Measurements from ENCODE around the gene FLT1.
A peak's percentile ranks its signal among the peaks of the same experiment; 100 is the strongest.

The FLT1 gene

DNA sequence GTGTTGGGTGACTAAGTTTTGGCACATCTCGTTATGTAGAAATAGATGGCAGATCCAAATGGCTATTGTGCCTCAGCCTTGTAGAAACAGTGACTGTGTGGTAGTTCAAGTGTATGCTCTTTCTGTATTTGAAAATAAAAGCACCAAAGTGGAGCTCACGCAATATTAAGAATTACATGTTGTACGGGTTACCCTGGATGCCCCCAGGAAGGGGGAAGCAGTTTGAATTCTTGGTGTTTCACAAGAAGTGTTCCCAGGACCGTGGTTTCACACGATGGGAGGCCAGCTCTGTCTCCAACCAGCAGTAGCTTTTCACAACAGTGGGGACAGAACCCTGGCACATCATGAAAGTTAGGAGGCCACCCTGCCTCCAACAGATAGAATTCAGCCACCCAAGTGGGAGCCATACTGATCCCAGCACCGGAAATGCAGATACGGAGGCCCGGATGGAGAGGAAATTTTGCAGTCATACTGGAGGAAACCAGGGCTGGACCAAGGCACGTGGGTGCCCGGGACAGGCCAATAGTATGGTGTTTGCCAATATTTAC is 8.9 kb downstream of the FLT1 start:
- no peak for DNase-seq

DNA sequence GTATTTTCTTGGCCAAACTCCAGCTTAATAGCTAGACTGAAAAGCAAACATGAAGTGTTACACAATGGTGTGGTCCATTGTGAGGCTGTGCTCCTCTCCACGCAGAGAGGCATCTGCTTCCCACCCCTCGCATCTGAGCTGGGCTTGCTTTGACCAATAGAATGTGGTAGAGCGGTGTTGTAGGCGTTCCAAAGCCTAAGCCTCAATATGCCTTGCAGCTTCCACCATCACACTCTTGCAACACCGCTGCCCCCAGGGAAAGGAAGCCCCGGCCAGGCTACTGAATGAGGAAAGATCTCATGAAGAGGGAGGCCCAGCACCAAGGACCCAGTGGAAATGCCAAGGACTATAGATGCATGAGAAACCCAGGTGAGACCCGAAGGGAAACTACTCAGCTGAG is 9.4 kb downstream of the FLT1 start:
- DNase-seq: no peak

DNA sequence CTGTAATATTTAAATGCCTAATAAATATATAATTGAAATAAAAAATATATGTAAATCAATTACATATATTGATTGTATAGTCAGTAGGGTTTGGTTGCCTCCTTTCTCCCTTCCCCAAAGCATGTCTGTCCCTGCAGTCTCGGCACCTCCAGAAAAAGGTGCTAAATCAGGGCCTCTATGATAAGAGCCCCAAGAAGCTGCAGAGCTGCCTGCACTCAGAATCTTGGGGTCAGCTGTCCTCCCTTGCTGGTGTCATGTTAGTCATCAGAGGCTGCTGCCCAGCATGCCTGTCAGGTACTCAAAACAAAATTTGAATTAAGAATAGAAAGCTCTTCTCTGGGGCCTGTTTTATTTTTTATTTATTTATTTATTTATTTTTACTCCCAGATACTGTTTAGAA is 9.8 kb downstream of the FLT1 start:
- no peak for DNase-seq

DNA sequence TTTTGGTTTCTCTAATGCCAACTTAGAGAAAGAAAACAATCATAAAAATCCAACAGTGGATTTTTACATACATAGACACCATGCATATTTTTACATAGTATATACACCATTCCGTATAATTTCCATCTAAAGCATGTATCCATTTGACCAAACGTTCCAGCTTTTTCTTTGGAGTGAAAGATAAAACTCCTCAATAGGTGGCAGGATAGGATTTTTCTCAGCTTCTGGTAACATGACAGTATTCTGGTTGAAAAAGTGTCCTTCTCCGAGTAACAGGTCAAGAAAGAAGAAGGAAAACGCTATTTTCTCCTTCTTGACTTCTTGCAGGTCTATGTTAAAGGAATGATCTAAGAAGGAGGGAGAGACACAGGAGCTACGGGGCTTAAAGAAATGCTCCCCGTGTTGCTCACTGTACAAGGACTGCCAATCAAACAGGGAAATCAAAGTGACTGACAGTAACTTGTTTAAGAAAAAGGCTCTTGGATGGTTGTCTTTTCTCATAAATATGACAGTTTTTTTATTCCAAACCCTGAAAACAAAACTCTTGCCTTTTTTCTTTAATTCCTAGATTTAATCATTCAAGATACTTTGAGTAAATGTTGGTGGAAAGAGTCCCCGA is 11.5 kb downstream of the FLT1 start:
- no peak for DNase-seq

DNA sequence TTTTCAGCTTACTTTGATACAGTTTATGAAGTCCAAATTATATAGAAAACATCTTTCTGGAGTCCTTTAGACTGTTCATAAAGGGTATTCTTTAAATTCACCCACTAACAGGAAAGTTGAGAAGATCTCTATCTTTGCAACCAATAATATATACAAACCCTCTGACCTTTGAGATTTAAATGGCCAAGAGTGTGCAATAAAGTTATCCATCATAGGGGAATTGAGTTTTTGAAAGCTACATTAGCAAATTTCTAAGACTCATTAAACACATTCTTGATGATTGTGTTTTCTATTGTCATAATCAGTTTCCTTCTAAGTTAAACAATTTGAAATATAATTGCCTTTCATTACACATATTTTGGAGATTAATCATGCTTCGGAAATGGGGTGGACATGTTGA is 15.9 kb downstream of the FLT1 start:
- no peak for DNase-seq

DNA sequence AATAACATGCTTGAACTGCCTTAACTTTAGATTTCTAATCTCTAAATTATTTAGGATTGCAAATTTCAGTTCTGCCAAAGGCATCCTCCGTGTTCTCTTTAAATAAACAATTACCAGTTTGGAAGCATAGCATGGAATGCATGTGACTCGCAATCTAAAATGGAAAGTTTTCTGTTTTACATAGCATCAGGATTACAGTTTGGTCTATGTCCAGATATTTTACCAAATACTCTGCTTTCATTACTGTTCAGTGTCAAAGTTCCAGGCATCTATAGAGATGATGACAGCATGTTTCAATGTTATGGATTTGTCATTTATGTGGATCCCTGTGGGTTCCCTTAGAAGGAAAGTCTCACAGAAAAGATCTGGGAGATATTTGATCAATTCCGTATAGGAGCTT is 16.8 kb downstream of the FLT1 start:
- DNase-seq: peak; percentile 67

DNA sequence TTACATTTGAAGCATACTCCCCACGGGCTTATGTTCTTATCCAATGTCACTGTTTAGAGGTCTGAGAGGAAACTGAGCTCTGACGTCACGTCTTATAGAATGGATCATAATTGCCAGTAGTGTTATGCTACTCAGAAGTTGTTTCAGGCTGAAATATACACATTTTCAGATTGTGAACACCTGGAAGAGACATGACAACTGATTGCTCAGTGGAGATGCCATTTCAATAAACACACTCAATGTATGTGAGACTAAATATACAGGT is 17.3 kb downstream of the FLT1 start:
- DNase-seq: no peak

DNA sequence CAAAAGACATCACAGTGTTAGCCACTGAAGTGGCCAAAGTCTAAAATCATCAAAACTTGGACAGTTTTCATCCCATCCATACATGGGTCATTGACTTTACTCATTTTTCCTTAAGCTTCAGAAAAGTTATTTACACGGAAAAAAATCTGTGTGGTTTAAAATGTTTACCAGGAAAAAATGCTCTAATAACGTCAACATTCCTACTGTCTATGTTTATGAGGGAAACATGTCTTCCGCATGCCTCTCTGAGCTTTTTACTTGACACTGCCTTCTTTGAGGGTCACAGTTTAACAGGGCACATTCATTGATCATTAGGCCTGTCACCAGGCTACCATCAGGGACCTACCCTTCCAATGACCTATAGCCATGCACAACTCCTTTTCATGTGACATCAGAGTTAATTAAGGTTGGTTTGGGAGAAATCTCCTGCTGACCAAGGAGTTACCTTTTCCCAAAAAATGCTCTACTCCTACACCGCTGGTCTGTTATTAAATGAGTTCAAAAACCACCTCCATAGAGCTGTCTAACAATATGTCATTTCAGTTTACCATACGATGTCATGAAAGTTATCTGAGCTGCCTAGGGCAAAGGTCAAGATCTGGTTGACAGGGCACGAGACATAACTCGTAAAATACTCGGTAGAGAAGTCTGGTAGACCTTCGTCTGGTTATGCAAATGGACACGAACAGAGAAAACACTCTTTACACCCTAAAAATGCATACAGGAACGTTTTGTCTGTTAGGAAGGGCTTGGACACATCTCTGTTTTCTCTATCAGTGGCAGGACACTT is 17.8 kb downstream of the FLT1 start:
- no peak for DNase-seq

DNA sequence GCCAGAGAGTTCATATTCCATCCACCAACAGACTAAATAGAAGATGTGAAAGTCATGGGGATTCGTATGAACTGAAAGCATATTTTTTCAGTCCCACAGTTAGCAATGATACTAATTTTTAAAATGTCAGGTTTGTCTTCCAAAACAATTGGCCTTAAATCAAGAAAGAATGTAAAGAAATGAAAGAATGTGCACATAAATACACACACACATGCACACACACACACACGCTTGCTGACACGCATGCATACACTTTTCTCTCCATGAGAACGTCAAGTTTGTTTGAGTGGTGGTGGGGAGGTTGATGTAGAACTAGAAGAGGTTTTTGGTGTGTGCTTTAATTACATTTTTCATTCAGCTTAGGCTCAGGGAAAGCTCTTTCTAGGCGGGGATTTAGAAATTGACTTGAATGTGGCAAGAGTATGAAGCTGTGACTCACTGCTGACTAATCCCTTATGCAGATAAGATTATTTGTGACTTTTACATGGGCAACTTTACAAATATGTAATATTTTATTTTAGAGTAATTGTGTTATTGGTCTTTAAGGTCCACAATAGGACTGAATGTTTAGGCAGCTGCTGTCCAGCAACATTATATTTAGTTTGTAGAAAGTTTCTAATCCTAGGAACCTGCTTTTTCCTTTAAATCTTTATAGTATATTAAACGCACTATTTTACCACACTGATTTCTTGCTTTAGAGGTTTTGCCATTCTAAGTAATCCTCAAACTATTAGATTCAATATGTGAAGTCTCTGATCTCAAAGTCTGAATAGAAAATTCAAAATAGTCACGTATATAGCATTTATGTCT is 18.8 kb downstream of the FLT1 start:
- DNase-seq: peak; percentile 82

DNA sequence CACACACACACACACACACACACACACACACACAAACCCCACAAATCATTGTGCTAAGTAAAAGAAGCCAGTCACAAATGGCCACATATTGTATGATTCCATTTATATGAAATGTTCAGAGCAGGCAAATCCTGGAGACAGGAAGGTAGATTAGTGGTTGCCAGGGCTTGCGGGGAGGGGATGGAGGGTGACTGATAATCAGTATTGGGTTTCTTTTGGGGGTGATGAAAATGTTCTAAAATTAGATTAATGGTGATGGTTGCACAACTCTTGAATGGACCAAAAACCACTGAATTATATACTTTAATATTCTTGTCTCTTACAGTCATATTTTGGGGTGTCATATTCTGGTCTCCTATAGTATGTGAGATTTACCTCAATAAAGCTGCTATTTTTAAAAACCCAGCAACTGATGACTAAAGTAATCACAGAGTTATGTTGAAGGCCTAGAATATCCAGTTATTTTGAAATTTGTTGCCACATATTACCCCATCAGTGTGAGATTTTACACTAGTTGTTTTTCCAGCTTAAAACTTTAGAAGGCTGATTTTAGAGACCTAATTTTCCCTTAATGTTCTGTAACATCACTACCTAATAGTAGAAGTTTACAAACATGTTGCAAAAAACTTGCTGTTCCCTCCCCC is 20.3 kb downstream of the FLT1 start:
- DNase-seq: peak; percentile 57

DNA sequence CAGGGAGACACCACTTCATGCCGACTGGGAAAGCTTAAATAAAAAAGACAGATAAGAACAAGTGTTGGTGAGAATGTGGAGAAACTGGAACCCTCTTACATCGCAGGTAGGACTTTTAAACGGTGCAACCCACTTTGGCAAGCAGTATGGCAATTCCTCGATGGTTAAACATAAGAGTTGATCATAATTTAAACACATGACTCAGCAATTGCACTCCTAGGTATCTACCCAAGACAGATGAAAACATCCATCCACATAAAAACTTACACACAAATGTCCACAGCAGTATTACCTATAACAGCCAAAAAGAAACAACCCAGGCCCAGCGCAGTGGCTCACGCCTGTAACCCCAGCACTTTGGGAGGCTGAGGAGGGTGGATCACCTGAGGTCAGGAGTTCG is 21.9 kb downstream of the FLT1 start:
- DNase-seq: no peak

DNA sequence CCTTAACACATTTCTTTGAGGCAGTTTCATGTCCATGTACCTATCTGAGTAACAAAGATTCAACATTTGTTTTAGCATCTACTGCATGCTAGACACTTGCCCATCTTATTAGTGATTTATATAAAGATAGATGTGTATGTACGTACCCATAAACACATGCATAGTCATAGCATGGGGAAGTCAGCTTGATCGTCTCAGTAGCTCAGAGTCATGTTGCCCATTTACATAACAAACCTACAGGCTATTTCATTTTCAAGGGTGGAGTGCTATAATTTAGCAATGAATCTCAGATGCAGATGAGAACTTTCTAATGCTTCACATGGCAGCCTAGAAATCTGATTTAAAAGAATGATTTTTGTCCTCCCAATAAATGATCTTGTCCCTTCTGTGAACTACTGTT is 23.5 kb downstream of the FLT1 start:
- DNase-seq: no peak

DNA sequence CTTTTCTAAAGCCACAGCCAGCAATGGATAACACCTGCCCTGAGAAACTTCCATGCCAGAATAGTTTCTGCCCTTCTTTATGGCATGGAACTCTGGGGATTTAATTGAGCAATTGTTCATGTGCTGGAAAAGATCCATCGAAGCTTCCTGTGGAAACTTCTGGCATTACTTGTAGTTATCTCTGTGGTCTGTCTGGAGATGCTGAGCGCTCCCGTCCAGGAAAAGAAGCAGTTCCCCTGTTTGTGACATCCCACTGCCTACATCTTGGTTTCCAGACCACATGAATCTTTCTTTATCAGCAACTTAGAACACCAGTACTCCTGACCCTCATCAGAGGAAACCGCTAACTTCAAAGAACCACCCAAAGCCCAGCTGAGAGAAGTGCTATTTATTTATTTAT is 24.6 kb downstream of the FLT1 start:
- no peak for DNase-seq

DNA sequence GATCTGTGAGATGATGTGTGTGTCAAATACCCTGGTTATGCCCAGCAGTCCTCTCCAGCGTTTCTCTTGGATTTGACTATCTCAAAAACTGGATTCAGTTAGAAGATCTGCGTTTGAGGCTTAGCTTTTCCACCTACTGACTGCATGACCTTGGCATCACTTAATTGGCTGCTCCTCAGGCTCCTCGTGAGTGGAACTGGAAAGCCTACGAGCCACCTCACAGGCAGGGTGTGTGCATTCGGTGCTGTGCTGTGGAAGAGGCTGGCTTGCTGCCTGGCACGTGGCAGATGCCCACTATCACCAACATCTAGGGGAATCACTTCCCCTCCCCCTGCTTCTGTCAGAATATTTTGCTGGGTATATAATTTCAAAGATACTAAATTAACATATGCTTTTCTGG is 25.6 kb downstream of the FLT1 start:
- no peak for DNase-seq

DNA sequence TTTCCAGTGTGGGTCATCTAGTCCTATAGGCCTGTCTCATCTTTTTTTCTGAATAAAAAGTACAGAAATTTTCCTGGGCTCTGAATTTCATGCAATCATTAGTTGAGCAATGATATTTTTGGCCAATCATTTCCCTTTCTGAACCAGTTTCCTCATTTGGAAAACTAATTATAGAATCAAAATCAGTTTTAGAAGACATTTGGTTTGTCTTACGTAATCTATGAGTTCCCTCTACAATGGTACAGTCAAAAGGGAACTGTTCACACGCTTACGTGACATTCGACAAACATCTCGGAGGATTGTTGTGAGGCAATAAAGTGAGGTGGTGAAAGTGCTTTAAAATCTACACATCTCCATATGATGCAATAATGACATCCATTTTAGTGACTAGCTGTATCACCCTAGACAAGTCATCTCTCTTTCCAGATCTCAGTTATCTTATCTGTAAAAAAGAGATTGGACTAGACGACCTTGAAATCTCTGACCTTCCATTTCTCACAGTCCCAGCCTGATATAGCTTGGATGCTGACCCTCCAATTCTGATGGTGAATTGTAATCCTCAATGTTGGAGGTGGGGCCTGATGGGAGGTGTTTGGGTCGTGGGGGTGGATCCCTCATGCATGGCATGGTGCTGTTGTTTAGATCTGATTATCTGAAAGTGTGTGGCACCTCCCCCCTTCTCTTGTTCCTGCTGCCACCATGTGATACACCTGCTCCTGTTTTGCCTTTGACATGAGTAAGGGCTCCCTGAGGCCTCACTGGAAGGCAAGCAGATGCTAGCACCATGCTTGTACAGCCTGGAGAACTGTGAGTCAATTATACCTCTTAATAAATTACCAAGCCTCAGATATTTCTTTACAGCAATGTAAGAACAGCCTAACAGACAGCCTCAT is 26.7 kb downstream of the FLT1 start:
- DNase-seq: no peak

DNA sequence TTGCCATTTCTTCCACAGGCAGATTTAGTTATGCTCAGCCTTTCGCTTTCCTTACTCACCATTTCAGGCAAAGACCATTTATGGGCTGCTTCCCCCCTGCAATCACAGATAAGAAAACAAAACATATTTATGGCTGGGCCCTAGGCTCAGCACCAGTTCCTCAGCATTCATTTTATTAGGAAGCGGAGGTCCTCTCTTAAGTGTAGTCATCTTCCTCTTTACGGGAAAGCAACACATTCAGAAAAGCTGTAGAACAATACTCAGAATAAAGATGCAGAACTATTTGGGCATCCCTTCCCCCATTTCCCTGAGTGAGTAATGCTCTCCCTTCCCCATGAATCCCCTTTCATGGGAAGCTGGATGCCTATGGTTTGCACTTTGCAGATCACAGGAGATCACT is 27.9 kb downstream of the FLT1 start:
- DNase-seq: no peak

DNA sequence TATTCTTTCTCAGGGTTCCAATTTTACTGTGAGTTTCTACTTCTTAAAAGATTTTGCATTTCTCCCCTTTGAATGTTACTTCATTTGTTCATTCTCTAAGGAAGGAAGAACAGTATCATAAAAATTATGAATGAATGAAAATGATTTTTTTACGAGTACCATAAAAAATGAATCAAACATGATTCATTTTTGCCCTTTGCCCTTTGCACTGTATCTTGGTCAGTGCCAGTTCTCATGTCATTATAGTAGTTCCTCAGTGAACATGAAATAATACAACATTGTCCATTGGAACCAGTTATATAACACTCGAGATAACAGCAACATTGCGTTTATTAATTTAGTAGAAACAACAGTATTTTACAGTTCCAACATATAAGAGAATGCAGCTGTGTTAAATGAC is 28.8 kb downstream of the FLT1 start:
- no peak for DNase-seq

DNA sequence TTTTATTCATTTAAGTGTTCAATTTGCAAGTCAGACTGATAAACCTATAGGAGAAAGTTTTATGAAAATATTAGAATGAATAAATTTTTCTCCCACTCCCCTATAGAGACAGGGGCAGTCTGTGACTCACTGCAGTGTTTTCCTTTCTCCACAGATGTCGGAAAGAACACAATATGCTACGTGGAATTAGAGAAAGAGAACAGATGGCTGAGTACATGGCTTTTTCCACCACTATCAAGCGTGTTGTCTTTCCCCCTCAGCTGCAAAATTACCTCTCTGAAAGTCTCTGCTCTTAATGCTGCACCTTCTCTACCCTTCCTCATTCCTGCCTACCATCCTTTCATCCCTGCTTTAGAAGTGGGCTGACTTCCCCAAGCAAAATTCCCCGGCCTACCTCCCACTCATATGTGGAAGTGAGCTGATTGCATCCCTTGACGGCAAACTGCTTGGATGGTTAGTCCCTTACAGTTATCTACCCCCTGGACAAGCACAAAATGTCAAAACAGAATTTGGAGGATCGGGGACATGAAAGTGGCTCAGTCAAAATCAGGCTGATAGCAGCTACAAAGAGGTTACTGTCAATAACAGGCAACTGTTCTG is 30.0 kb downstream of the FLT1 start:
- DNase-seq: no peak

DNA sequence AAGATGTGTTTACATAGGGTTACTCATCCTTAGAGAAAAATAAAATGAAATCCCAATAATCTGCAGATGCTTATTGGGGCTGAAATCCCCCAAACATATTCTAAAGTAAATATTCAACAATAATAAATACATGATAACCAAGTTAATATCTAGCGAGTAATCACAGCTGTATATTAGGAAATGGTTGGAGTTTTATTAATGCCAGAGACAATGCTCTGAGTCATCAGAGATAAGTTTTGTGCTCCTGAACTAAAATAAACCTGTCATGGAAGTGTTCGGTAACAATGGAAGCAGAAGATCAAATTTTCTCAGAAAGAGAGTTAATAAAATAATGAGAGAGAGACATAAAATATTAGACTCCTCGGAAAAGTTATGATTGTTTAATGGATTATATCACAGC is 31.4 kb downstream of the FLT1 start:
- no peak for DNase-seq

DNA sequence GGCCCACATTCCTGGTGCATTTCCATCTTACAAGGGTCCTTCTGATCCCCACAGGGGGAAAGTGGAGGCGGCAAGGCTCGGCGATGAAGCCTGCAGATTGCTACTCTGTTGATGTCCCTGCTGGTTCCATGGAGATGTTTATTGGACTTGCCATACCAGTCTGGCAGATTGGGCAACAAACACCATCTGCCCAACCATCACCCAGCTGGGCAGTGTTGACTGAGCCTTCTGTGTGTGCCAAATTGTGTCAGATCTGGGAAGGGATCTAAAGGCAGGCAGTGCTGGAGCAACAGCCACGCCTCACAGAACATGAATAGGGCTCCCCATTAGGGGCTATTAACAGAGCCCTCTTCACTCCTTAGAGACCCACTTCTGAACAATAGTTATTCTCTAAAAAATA is 35.0 kb downstream of the FLT1 start:
- DNase-seq: no peak

DNA sequence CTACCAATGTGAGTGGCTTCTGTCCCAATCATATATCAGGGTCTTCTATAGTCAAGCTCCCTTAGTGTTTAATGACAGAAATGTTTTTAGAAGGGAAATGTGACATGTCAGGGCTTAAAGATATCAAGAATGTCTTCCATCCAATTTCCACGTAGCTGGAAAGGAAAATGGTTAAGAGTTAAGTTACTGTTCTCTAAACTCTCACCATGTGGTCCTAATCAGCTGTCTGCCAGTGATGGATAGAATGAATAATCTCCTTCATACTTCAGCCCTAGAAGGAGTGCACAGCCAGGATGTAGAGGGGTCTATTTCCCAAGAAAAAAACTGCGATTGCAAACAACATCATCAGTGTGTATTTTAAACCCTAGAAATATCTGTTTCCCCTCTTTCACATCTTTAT is 36.3 kb downstream of the FLT1 start:
- no peak for DNase-seq

DNA sequence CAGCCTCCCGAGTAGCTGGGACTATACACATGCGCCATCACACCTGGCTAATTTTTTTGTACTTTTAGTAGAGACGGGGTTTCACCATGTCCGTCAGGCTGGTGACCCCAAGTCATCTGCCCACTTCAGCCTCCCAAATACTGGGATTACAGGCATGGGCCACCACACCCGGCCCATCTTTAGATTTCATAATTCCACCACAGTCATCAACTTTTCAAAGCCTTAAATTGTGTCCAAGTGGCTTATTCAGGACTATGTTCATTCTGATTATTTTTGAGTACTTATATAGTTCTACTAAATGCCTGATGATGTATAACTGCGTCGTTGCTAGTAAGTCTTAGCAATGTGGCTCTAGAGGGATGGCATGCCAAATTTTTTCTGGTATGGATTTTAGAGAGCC is 36.9 kb downstream of the FLT1 start:
- no peak for DNase-seq
